HepG2 (cell line): ENCODE results near the gene VTN. TPM values are rescaled to one million over a fixed set of nuclear protein-coding genes. Genes with fewer than 3 reads are reported as not detected.

Experiments
- HNF4G ChIP-seq, 2 experiments: sonication (generic) in 1 of 2; formaldehyde crosslinking in 1 of 2; IDR thresholded peaks; 2 replicates each; pipeline versions ENCODE4 v1.4.0 to v1.6.1; 2011 to 2020; ENCODE audit warnings: borderline replicate concordance in 2 of 2, low read depth in 2 of 2, mild to moderate bottlenecking in 2 of 2, low read length in 1 of 2, missing genetic modification reagents in 1 of 2, moderate library complexity in 1 of 2
- MBD4 ChIP-seq: IDR thresholded peaks from 2 replicates; pipeline ENCODE4 v1.6.1; 2012; ENCODE audit warnings: low read length, inconsistent platforms, borderline replicate concordance
- PHF20 ChIP-seq: sonication (generic); formaldehyde crosslinking; IDR thresholded peaks from 2 replicates; pipeline ENCODE4 v1.5.0; 2020; ENCODE audit warnings: mild to moderate bottlenecking, missing genetic modification reagents
- RORA ChIP-seq: sonication (generic); formaldehyde crosslinking; IDR thresholded peaks from 2 replicates; pipeline ENCODE4 v1.5.0; 2020; ENCODE audit warnings: mild to moderate bottlenecking, missing genetic modification reagents, moderate library complexity
- TBL1XR1 ChIP-seq: fragments of 150-350 bp; IDR thresholded peaks from 2 replicates; pipeline ENCODE4 v1.6.1; 2014; ENCODE audit warnings: borderline replicate concordance, low read length; ENCODE audit not compliant: partially characterized antibody
- ZNF124 ChIP-seq: sonication (generic); formaldehyde crosslinking; IDR thresholded peaks from 2 replicates; pipeline ENCODE4 v1.4.0; 2020; ENCODE audit warnings: missing genetic modification reagents
- ZNF251 ChIP-seq: sonication (generic); formaldehyde crosslinking; IDR thresholded peaks from 2 replicates; pipeline ENCODE4 v1.9.0; 2021; ENCODE audit warnings: mild to moderate bottlenecking, missing genetic modification reagents
- ZNF296 ChIP-seq: sonication (generic); formaldehyde crosslinking; conservative IDR thresholded peaks from 2 replicates; pipeline ENCODE4 v1.5.0; 2020; ENCODE audit warnings: mild to moderate bottlenecking, missing genetic modification reagents
- ZNF343 ChIP-seq: sonication (generic); formaldehyde crosslinking; IDR thresholded peaks from 2 replicates; pipeline ENCODE4 v1.4.0; 2020; ENCODE audit warnings: mild to moderate bottlenecking, missing genetic modification reagents
- ZNF446 ChIP-seq: sonication (generic); formaldehyde crosslinking; IDR thresholded peaks from 2 replicates; pipeline ENCODE4 v1.5.0; 2020; ENCODE audit warnings: mild to moderate bottlenecking, missing genetic modification reagents
- ZNF574 ChIP-seq: sonication (generic); formaldehyde crosslinking; IDR thresholded peaks from 2 replicates; pipeline ENCODE4 v1.4.0; 2020; ENCODE audit warnings: missing genetic modification reagents
- ZNF615 ChIP-seq: sonication (generic); formaldehyde crosslinking; IDR thresholded peaks from 2 replicates; pipeline ENCODE4 v1.5.0; 2020; ENCODE audit warnings: mild to moderate bottlenecking, missing genetic modification reagents, borderline replicate concordance
- ZNF747 ChIP-seq: sonication (generic); formaldehyde crosslinking; IDR thresholded peaks from 2 replicates; pipeline ENCODE4 v1.8.1; 2023; ENCODE audit warnings: missing genetic modification reagents, mild to moderate bottlenecking, borderline replicate concordance
- ZNF891 ChIP-seq: sonication (generic); formaldehyde crosslinking; IDR thresholded peaks from 2 replicates; pipeline ENCODE4 v1.5.0; 2020; ENCODE audit warnings: mild to moderate bottlenecking, missing genetic modification reagents
- polyA plus RNA-seq, 8 experiments: library from polyadenylated mRNA; depleted of rRNA in 3 of 8; stranded (reverse) in 7 of 8; unstranded in 1 of 8; fragments of >200 nt; fragmentation: Illumina TruSeq in 4 of 8; extraction: Trizol in 4 of 8; gene quantifications; 2 replicates each; pipeline versions ENCODE4 v1.2.1 to v1.2.3, GENCODE V29; 2011 to 2016; ENCODE audit warnings: low read depth in 4 of 8, missing spikeins in 1 of 8, mixed read lengths in 1 of 8; ENCODE audit not compliant: insufficient read depth in 1 of 8
- total RNA-seq, 5 experiments: library from RNA; depleted of rRNA; stranded (reverse); fragments of >200 nt; fragmentation: Illumina TruSeq; extraction: Trizol; gene quantifications; 2 replicates each; pipeline ENCODE4 v1.2.3, GENCODE V29; 2016; ENCODE audit warnings: low read depth in 1 of 5
- TF ChIP-seq, protein P1 (sequence below): IDR thresholded peaks from 2 replicates; pipeline ENCODE4 v1.4.0; 2020; ENCODE audit warnings: mild to moderate bottlenecking, missing genetic modification reagents
- TF ChIP-seq, protein P2 (sequence below): sonication (generic); formaldehyde crosslinking; IDR thresholded peaks from 2 replicates; pipeline ENCODE4 v1.4.0; 2020; ENCODE audit warnings: missing genetic modification reagents, borderline replicate concordance

The VTN gene
- total and polyA plus RNA-seq, 2 of the 13 experiments (the other 11 are each of a cell fraction or from before 2014, with no cell fraction given): 108 to 131 TPM

GRCh38 chr17:28404812-28405570, 34.9 kb upstream of the VTN start (continued):
- TF ChIP-seq, protein P1, sequence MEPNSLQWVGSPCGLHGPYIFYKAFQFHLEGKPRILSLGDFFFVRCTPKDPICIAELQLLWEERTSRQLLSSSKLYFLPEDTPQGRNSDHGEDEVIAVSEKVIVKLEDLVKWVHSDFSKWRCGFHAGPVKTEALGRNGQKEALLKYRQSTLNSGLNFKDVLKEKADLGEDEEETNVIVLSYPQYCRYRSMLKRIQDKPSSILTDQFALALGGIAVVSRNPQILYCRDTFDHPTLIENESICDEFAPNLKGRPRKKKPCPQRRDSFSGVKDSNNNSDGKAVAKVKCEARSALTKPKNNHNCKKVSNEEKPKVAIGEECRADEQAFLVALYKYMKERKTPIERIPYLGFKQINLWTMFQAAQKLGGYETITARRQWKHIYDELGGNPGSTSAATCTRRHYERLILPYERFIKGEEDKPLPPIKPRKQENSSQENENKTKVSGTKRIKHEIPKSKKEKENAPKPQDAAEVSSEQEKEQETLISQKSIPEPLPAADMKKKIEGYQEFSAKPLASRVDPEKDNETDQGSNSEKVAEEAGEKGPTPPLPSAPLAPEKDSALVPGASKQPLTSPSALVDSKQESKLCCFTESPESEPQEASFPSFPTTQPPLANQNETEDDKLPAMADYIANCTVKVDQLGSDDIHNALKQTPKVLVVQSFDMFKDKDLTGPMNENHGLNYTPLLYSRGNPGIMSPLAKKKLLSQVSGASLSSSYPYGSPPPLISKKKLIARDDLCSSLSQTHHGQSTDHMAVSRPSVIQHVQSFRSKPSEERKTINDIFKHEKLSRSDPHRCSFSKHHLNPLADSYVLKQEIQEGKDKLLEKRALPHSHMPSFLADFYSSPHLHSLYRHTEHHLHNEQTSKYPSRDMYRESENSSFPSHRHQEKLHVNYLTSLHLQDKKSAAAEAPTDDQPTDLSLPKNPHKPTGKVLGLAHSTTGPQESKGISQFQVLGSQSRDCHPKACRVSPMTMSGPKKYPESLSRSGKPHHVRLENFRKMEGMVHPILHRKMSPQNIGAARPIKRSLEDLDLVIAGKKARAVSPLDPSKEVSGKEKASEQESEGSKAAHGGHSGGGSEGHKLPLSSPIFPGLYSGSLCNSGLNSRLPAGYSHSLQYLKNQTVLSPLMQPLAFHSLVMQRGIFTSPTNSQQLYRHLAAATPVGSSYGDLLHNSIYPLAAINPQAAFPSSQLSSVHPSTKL (CRISPR knock-in tag): peak; percentile 85
- TF ChIP-seq, protein P2, sequence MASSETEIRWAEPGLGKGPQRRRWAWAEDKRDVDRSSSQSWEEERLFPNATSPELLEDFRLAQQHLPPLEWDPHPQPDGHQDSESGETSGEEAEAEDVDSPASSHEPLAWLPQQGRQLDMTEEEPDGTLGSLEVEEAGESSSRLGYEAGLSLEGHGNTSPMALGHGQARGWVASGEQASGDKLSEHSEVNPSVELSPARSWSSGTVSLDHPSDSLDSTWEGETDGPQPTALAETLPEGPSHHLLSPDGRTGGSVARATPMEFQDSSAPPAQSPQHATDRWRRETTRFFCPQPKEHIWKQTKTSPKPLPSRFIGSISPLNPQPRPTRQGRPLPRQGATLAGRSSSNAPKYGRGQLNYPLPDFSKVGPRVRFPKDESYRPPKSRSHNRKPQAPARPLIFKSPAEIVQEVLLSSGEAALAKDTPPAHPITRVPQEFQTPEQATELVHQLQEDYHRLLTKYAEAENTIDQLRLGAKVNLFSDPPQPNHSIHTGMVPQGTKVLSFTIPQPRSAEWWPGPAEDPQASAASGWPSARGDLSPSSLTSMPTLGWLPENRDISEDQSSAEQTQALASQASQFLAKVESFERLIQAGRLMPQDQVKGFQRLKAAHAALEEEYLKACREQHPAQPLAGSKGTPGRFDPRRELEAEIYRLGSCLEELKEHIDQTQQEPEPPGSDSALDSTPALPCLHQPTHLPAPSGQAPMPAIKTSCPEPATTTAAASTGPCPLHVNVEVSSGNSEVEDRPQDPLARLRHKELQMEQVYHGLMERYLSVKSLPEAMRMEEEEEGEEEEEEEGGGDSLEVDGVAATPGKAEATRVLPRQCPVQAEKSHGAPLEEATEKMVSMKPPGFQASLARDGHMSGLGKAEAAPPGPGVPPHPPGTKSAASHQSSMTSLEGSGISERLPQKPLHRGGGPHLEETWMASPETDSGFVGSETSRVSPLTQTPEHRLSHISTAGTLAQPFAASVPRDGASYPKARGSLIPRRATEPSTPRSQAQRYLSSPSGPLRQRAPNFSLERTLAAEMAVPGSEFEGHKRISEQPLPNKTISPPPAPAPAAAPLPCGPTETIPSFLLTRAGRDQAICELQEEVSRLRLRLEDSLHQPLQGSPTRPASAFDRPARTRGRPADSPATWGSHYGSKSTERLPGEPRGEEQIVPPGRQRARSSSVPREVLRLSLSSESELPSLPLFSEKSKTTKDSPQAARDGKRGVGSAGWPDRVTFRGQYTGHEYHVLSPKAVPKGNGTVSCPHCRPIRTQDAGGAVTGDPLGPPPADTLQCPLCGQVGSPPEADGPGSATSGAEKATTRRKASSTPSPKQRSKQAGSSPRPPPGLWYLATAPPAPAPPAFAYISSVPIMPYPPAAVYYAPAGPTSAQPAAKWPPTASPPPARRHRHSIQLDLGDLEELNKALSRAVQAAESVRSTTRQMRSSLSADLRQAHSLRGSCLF: no peak
- TF ChIP-seq ZNF124 (CRISPR knock-in tag) (no peak), TBL1XR1 (peak; percentile 62), ZNF251 (CRISPR knock-in tag) (no peak), PHF20 (0 out of 2 replicates have a peak, but pooled peaks have one; percentile 44), ZNF446 (CRISPR knock-in tag) (peak; percentile 62; the same call in 1 of the 2 replicates), HNF4G (IDR thresholded peaks at IDR 0.05; ENCODE audit: borderline replicate concordance, low read depth, low read length) (peak; percentile 93), HNF4G (CRISPR knock-in tag; IDR thresholded peaks at IDR 0.05; ENCODE audit: borderline replicate concordance, low read depth) (peak; percentile 55), ZNF574 (CRISPR knock-in tag) (peak; percentile 49), ZNF747 (CRISPR knock-in tag) (peak; percentile 72; the same call in 1 of the 2 replicates), RORA (CRISPR knock-in tag) (no peak), ZNF296 (CRISPR knock-in tag) (peak; percentile 88), ZNF891 (no peak), MBD4 (no peak), ZNF343 (no peak), ZNF615 (CRISPR knock-in tag) (no peak)
